ENCODE data around the gene ISL2. TPM values are rescaled to one million over a fixed set of nuclear protein-coding genes. Genes with fewer than 3 reads are reported as not detected.
"Not testable (repeated sequence)": the region's sequence is repeated elsewhere in the genome, so short reads cannot be mapped to it uniquely, and the experiment has no call there.

The ISL2 gene
- total RNA-seq, 6 experiments from 2014 or later, result 3.7 to 6.6 (median 5.0) TPM

GRCh38 chr15:76311100-76311953, 25.2 kb upstream of the ISL2 start, which contains the start of gene ETFA:
Gene ETFA (minus strand): TSS chr15:76311469. CDS start chr15:76311388, 81 bp downstream.
- no peak for TF ChIP-seq CTCF (IDR thresholded peaks at IDR 0.05)
- peak within 1 kb of the TSS; percentile 93 for H3K27ac Mint-ChIP-seq
- no peaks in the 10 kb centered on the region for H3K9me3 Mint-ChIP-seq
- H3K4me3 Mint-ChIP-seq, result peak within 1 kb of the TSS; percentile 93
- DNase-seq, result peak; percentile 91
- peaks cover 47% of the 10 kb centered on the region for H3K4me1 Mint-ChIP-seq (ENCODE audit: low read depth)
- H3K27me3 Mint-ChIP-seq (ENCODE audit: insufficient read depth), result no peaks in the 10 kb centered on the region
- 0 out of 2 replicates have a peak, but pooled peaks cover 4% of the 10 kb centered on the region for H3K36me3 Mint-ChIP-seq (ENCODE audit: low read depth)

- peak overlapping the region; percentile 93 for H3K4me3 Mint-ChIP-seq
Observed at GRCh38 chr15:76312540-76313174, 23.9 kb upstream of the ISL2 start.

GRCh38 chr15:76313175-76313567, 23.4 kb upstream of the ISL2 start:
- Mint-ChIP-seq H3K4me3 (peak overlapping the region; percentile 93; the same call in 1 of the 2 replicates), H3K4me1 (ENCODE audit: low read depth) (peaks cover 43% of the 10 kb centered on the region), H3K27ac (peak overlapping the region; percentile 52)
- DNase-seq; H3K36me3 Mint-ChIP-seq (ENCODE audit: low read depth); H3K27me3 Mint-ChIP-seq (ENCODE audit: insufficient read depth); H3K9me3 Mint-ChIP-seq: not testable (repeated sequence)

More at GRCh38 chr15:76312540-76313174, 23.9 kb upstream of the ISL2 start:
- Mint-ChIP-seq H3K4me1 (ENCODE audit: low read depth) (peaks cover 47% of the 10 kb centered on the region), H3K27ac (peak overlapping the region; percentile 52), H3K36me3 (ENCODE audit: low read depth) (0 out of 2 replicates have a peak, but pooled peaks cover 4% of the 10 kb centered on the region), H3K9me3 (no peaks in the 10 kb centered on the region), H3K27me3 (ENCODE audit: insufficient read depth) (no peaks in the 10 kb centered on the region)
- no peak for TF ChIP-seq CTCF (IDR thresholded peaks at IDR 0.05)
- peak; percentile 72 for DNase-seq

GRCh38 chr15:76313731-76314130, 22.8 kb upstream of the ISL2 start:
- H3K9me3 Mint-ChIP-seq, result no peaks in the 10 kb centered on the region
- no peak overlapping the region for H3K4me3 Mint-ChIP-seq
- peaks cover 38% of the 10 kb centered on the region for H3K4me1 Mint-ChIP-seq (ENCODE audit: low read depth)
- no peak for DNase-seq
- H3K27ac Mint-ChIP-seq, result peak overlapping the region; percentile 52
- H3K36me3 Mint-ChIP-seq (ENCODE audit: low read depth), result 0 out of 2 replicates have a peak, but pooled peaks cover 4% of the 10 kb centered on the region
- TF ChIP-seq CTCF (IDR thresholded peaks at IDR 0.05), result no peak
- no peaks in the 10 kb centered on the region for H3K27me3 Mint-ChIP-seq (ENCODE audit: insufficient read depth)

GRCh38 chr15:76320012-76320411, 16.6 kb upstream of the ISL2 start:
- Mint-ChIP-seq H3K27ac (no peak overlapping the region), H3K4me1 (ENCODE audit: low read depth) (peaks cover 31% of the 10 kb centered on the region), H3K4me3 (no peak overlapping the region), H3K9me3 (no peaks in the 10 kb centered on the region), H3K27me3 (ENCODE audit: insufficient read depth) (peaks cover 14% of the 10 kb centered on the region), H3K36me3 (ENCODE audit: low read depth) (no peaks in the 10 kb centered on the region)
- DNase-seq, result no peak
- TF ChIP-seq CTCF (IDR thresholded peaks at IDR 0.05), result no peak

GRCh38 chr15:76321171-76321570, 15.4 kb upstream of the ISL2 start:
- H3K27ac Mint-ChIP-seq, result no peak overlapping the region
- no peak overlapping the region for H3K4me3 Mint-ChIP-seq
- no peaks in the 10 kb centered on the region for H3K9me3 Mint-ChIP-seq
- H3K27me3 Mint-ChIP-seq (ENCODE audit: insufficient read depth), result peaks cover 17% of the 10 kb centered on the region
- DNase-seq, result no peak
- no peak for TF ChIP-seq CTCF (IDR thresholded peaks at IDR 0.05)
- H3K4me1 Mint-ChIP-seq (ENCODE audit: low read depth), result peaks cover 31% of the 10 kb centered on the region
- no peaks in the 10 kb centered on the region for H3K36me3 Mint-ChIP-seq (ENCODE audit: low read depth)
